ENCODE results near the gene TP53RK.

DNA sequence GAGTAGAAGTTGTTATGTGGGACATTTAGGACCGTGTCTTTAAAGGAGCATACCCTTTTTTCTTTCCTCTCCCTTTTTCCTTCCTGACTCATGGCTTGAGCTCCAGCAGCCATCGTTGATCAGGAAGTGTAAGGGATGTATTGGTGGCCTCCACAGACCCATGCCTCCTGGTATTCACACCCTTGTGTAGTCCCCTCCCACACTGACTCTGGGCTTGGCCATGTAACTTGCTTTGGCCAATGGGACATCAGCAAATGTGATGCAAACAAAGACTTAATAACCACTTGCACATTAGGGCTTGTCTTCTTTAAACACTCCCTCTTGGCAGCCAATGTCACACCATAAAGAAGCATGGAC lies 19.0 kb downstream of the TP53RK start:
- TF ChIP-seq GATA2 (IDR thresholded peaks at IDR 0.05; ENCODE audit: low read depth, low read length) (no peak), GATA3 (IDR thresholded peaks at IDR 0.05; ENCODE audit: low read depth, low read length) (no peak)

All from SH-SY5Y (cell line).